Esophagus squamous epithelium (tissue), 5 donors: ENCODE data around the gene LAPTM5. TPM values are rescaled to one million over a fixed set of nuclear protein-coding genes. Genes with fewer than 3 reads are reported as not detected.

Source experiments
- DNase-seq: peaks from one replicate; lab custom pipeline; 2025; lab: John Stamatoyannopoulos, UW
- H3K27ac ChIP-seq, 4 donors: fragments of 200-600 bp; sonication (generic); one replicate each; pipeline ENCODE4 v1.5.1; 2016 to 2019; ENCODE audit warnings: mild to moderate bottlenecking in 1 of 4
- H3K27me3 ChIP-seq, 4 donors: fragments of 200-600 bp; sonication (generic); 1 replicate in 3 of 4; 2 replicates in 1 of 4; pipeline versions ENCODE4 v1.5.1 to v1.6.0; 2017 to 2021; ENCODE audit warnings: antibody characterized with exemption in 1 of 4
- H3K36me3 ChIP-seq, 3 donors: fragments of 200-600 bp; sonication (generic); one replicate each; pipeline ENCODE4 v1.5.1; 2016 to 2019
- H3K4me1 ChIP-seq, 3 donors: fragments of 200-600 bp; sonication (generic); one replicate each; pipeline ENCODE4 v1.5.1; 2017 to 2019
- H3K4me3 ChIP-seq, 4 donors: fragments of 200-600 bp; sonication (generic); 1 replicate in 3 of 4; 2 replicates in 1 of 4; pipeline ENCODE4 v1.5.1; 2016 to 2019; ENCODE audit warnings: mild to moderate bottlenecking in 2 of 4, moderate library complexity in 1 of 4
- H3K9me3 ChIP-seq, 3 donors: fragments of 200-600 bp; sonication (generic); one replicate each; pipeline ENCODE4 v1.5.1; 2016 to 2019
- CTCF ChIP-seq, 6 experiments: fragments of 450-650 bp in 4 of 6; fragments of 200-600 bp in 2 of 6; sonication (generic) in 2 of 6; IDR thresholded peaks; one replicate each; pipeline ENCODE4 v1.5.1; 2016 to 2019; ENCODE audit warnings: antibody characterized with exemption in 6 of 6, mild to moderate bottlenecking in 4 of 6, moderate library complexity in 4 of 6
- POLR2A ChIP-seq, 4 donors: fragments of 450-650 bp; IDR thresholded peaks; one replicate each; pipeline ENCODE4 v1.6.1; 2017; ENCODE audit warnings: antibody characterized with exemption in 4 of 4, mild to moderate bottlenecking in 4 of 4, moderate library complexity in 3 of 4
- WGBS, 2 donors: methylation state at CpG; one replicate each; pipeline ENCODE4 v1.1.5; 2018; 5-methylcytosine and 5-hydroxymethylcytosine counted together
- intact Hi-C: fragments of 100-400 bp; cut with DNase I; formaldehyde crosslinking; loops from one replicate; pipeline ENCODE4 v1.15.0; 2022
- total RNA-seq, 4 donors: library from RNA; depleted of rRNA; stranded (reverse); fragments of >200 nt; gene quantifications; one replicate each; pipeline ENCODE4 v1.1.0, GENCODE V29; 2016
- donor health status: DM: yes; HTN: yes; CAD: no.

The LAPTM5 gene
- total RNA-seq, 4 donors from 2014 or later: 6.3 to 53.4 (median 24.6) TPM

- WGBS, 2 donors: 22 to 32% methylated on average over 3 to 9 of the region's 9 CpGs
- Histone ChIP-seq H3K27me3 (peaks cover 0 to 17% (median 0%) of the 10 kb centered on the region in 4 donors), H3K4me1 (peaks cover 5 to 42% (median 7%) of the 10 kb centered on the region in 3 donors), H3K9me3 (no peaks in the 10 kb centered on the region), H3K36me3 (no peaks in the 10 kb centered on the region), H3K27ac (no peak overlapping the region), H3K4me3 (no peak overlapping the region)
- intact Hi-C loops: loop anchor here (5.0 kb wide), 1 partner anchor 1469 kb away; the partner anchor contains the start of gene PTPRU
- DNase-seq: no peak
- TF ChIP-seq POLR2A (IDR thresholded peaks at IDR 0.05) (no peak), CTCF (IDR thresholded peaks at IDR 0.05) (no peak)
Measured at GRCh38 chr1:30706528-30706927, 51.0 kb downstream of the LAPTM5 start.

DNA sequence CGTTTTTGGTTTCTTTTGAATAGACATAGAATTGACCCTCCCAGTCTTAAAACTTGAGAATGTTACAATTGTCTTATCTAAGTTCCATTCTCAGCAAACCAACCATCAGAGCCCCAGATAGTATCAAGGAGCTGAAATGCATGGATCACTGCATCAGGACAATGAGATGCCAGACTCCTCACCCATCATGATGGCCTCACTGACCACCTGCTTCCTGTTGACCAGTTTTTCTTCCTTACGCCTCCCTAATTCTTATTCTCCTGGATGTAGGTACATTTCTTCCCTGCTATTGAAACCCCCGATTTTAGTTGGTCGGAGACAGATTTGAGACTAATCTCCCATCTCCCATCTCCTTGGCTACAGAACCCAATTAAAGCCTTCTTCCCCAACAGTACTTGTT is 51.9 kb downstream of the LAPTM5 start:
- H3K27ac ChIP-seq: no peak overlapping the region
- no peaks in the 10 kb centered on the region for H3K36me3 ChIP-seq
- H3K4me1 ChIP-seq: peaks cover 5 to 50% (median 14%) of the 10 kb centered on the region in 3 donors
- TF ChIP-seq POLR2A (IDR thresholded peaks at IDR 0.05): no peak
- TF ChIP-seq CTCF (IDR thresholded peaks at IDR 0.05): no peak
- no peak for DNase-seq
- intact Hi-C loops: loop anchor here (5.0 kb wide), 1 partner anchor 1468 kb away; the partner anchor contains the start of gene PTPRU
- 37 to 62% methylated on average over 3 to 4 of the region's 4 CpGs for WGBS, 2 donors
- H3K4me3 ChIP-seq: no peak overlapping the region
- peaks cover 0 to 17% (median 0%) of the 10 kb centered on the region in 4 donors for H3K27me3 ChIP-seq
- H3K9me3 ChIP-seq: no peaks in the 10 kb centered on the region

DNA sequence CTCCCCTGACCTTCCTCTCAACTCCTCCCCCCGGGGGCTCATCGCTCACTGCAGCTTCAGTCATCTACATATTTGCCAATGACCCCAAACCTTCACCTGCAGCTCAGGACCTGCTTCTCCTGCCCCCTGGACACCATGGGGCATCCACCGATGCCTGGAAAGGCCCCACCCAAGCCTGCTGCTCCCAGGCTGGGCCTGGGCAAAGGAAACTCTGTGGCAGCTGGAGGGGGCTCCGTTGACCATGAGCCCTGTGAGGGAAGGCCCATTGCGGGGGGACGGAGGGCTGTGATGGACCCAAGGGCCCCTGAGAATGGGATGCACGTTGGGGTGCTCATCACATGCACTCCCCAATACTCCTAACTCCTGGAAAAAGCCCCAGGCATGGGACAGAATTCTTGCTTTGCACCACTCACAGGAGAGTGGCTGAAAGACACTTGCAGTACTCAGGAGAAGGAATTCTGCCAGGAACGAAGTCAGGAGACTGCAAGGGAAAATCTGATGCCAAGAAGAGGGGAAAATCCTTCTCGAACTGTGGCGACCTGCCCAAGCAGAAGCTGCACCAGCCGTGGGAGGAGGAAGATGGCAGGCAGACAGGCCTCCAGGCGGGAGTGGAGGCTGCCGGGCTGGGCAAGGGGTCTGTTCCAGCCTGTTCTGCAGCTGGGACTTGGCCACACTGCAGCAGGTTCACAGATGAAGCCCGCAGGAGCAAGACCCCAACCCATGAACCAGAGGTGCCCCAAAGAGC is 52.6 kb downstream of the LAPTM5 start:
- WGBS, 2 donors: 35 to 37% methylated on average over 8 to 9 of the region's 14 CpGs
- intact Hi-C loops: loop anchor here (5.0 kb wide), 1 partner anchor 1468 kb away; the partner anchor contains the start of gene PTPRU
- TF ChIP-seq CTCF (IDR thresholded peaks at IDR 0.05) (no peak), POLR2A (IDR thresholded peaks at IDR 0.05) (no peak)

DNA sequence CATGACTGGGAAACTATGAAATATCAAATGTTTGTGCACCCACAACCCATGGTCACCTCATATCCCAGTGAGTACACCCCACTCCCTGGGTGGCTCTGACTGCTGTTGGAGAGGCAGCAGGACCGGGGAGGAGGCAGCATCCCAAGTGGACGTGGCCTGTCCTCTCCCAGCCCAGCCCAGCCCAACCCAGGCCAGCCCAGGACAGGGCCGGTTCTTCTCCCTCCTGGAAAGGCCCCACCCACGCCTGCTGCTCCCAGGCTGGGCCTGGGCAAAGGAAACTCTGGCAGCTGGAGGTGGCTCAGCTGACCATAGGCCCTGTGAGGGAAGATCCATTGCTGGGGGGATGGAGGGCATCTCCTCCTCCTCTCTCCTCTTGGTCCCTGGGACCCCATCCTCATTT is 53.3 kb downstream of the LAPTM5 start:
- Histone ChIP-seq H3K36me3 (no peaks in the 10 kb centered on the region), H3K27ac (peak overlapping the region in 2 of 4 donors; percentile 22 to 34), H3K9me3 (no peaks in the 10 kb centered on the region), H3K4me1 (peaks cover 5 to 54% (median 17%) of the 10 kb centered on the region in 3 donors), H3K27me3 (peaks cover 0 to 13% (median 0%) of the 10 kb centered on the region in 4 donors), H3K4me3 (no peak overlapping the region)
- whole genome bisulfite sequencing, 2 donors: 21 to 80% methylated on average over 1 to 2 of the region's 4 CpGs
- DNase-seq: no peak
- intact Hi-C loops: no loop called here
- TF ChIP-seq POLR2A (IDR thresholded peaks at IDR 0.05) (no peak), CTCF (IDR thresholded peaks at IDR 0.05) (no peak)

More for the DNA sequence above, 52.6 kb downstream of the LAPTM5 start:
- Histone ChIP-seq H3K27ac (peak overlapping the region in 2 of 4 donors; percentile 22 to 34), H3K4me1 (peaks cover 5 to 54% (median 17%) of the 10 kb centered on the region in 3 donors), H3K36me3 (no peaks in the 10 kb centered on the region), H3K27me3 (peaks cover 0 to 15% (median 0%) of the 10 kb centered on the region in 4 donors), H3K9me3 (no peaks in the 10 kb centered on the region), H3K4me3 (no peak overlapping the region)
- DNase-seq: no peak

GRCh38 chr1:30702823-30703222 is 54.8 kb downstream of the LAPTM5 start:
- H3K27me3 ChIP-seq: peaks cover 0 to 10% (median 0%) of the 10 kb centered on the region in 4 donors
- H3K4me3 ChIP-seq: no peak overlapping the region
- H3K36me3 ChIP-seq: no peaks in the 10 kb centered on the region
- H3K27ac ChIP-seq: no peak overlapping the region
- TF ChIP-seq POLR2A (IDR thresholded peaks at IDR 0.05): no peak
- TF ChIP-seq CTCF (IDR thresholded peaks at IDR 0.05): no peak
- no peak for DNase-seq
- H3K4me1 ChIP-seq: peaks cover 5 to 59% (median 25%) of the 10 kb centered on the region in 3 donors
- intact Hi-C loops: no loop called here
- H3K9me3 ChIP-seq: no peaks in the 10 kb centered on the region
